Body of pancreas (tissue), 4 donors: ENCODE measurements around the gene RPL10.
"Not testable (repeated sequence)": the region's sequence is repeated elsewhere in the genome, so short reads cannot be mapped to it uniquely, and the experiment has no call there.

Experiments used
- POLR2A ChIP-seq, 3 donors: fragments of 450-650 bp; IDR thresholded peaks; one replicate each; pipeline ENCODE4 v1.6.1; 2016; ENCODE audit warnings: antibody characterized with exemption in 3 of 3, mild to moderate bottlenecking in 2 of 3
- TF ChIP-seq, protein P1 (sequence below), 7 experiments: fragments of 450-650 bp in 4 of 7; fragments of 200-600 bp in 3 of 7; sonication (generic) in 3 of 7; IDR thresholded peaks; one replicate each; pipeline ENCODE4 v1.5.1; 2016 to 2019; ENCODE audit warnings: antibody characterized with exemption in 7 of 7

DNA sequence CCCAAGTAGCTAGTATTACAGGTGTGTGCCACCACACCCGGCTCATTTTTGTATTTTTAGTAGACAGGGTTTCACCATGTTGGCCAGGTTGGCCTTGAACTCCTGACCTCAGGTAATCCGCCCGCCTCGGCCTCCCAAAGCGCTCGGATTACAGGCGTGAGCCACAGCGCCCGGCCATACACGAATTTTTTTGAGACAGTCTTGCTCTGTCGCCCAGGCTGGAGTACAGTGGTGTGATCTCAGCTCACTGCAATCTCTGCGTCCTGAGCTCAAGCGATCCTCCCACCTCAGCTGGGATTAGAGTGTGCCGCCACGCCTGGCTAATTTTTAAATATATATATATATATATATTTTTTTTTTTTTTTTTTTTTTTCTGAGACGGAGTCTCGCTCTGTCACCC is 1.8 kb upstream of the RPL10 start:
- TF ChIP-seq, protein P1, sequence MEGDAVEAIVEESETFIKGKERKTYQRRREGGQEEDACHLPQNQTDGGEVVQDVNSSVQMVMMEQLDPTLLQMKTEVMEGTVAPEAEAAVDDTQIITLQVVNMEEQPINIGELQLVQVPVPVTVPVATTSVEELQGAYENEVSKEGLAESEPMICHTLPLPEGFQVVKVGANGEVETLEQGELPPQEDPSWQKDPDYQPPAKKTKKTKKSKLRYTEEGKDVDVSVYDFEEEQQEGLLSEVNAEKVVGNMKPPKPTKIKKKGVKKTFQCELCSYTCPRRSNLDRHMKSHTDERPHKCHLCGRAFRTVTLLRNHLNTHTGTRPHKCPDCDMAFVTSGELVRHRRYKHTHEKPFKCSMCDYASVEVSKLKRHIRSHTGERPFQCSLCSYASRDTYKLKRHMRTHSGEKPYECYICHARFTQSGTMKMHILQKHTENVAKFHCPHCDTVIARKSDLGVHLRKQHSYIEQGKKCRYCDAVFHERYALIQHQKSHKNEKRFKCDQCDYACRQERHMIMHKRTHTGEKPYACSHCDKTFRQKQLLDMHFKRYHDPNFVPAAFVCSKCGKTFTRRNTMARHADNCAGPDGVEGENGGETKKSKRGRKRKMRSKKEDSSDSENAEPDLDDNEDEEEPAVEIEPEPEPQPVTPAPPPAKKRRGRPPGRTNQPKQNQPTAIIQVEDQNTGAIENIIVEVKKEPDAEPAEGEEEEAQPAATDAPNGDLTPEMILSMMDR (IDR thresholded peaks at IDR 0.05): not testable (repeated sequence)
- TF ChIP-seq POLR2A (IDR thresholded peaks at IDR 0.05): not testable (repeated sequence)
